Activated naive CD8-positive, alpha-beta T cell treated with anti-CD3 and anti-CD28 coated beads for 36 hours (primary cell): ENCODE data around the gene MKRN2OS. TPM values are rescaled to one million over a fixed set of nuclear protein-coding genes. Genes with fewer than 3 reads are reported as not detected.

ENCODE experiments used
- total RNA-seq, 2 experiments: library from RNA; stranded (reverse); gene quantifications; one replicate each; pipeline ENCODE4 v1.2.3, GENCODE V29; 2021

Gene MKRN2OS
- total RNA-seq, 2 experiments from 2014 or later: not detected

Other genes starting within 250 kb of the MKRN2OS start
- gene TSEN2, start 61.0 kb downstream of the MKRN2OS start, total RNA-seq: 10 to 100 TPM; 24.7 to 29.7 TPM
- gene MKRN2, start 11.6 kb upstream of the MKRN2OS start, total RNA-seq: 10 to 100 TPM; 27.8 to 29.2 TPM
- gene RAF1, start 118.6 kb upstream of the MKRN2OS start, total RNA-seq: 10 to 100 TPM; 79.3 to 79.8 TPM
- not detected for gene TMEM40, start 213.8 kb upstream of the MKRN2OS start, total RNA-seq